ENCODE data around the gene VSTM2L.
"Not testable (repeated sequence)": the region's sequence is repeated elsewhere in the genome, so short reads cannot be mapped to it uniquely, and the experiment has no call there.

The VSTM2L gene, protein sequence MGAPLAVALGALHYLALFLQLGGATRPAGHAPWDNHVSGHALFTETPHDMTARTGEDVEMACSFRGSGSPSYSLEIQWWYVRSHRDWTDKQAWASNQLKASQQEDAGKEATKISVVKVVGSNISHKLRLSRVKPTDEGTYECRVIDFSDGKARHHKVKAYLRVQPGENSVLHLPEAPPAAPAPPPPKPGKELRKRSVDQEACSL

DNA sequence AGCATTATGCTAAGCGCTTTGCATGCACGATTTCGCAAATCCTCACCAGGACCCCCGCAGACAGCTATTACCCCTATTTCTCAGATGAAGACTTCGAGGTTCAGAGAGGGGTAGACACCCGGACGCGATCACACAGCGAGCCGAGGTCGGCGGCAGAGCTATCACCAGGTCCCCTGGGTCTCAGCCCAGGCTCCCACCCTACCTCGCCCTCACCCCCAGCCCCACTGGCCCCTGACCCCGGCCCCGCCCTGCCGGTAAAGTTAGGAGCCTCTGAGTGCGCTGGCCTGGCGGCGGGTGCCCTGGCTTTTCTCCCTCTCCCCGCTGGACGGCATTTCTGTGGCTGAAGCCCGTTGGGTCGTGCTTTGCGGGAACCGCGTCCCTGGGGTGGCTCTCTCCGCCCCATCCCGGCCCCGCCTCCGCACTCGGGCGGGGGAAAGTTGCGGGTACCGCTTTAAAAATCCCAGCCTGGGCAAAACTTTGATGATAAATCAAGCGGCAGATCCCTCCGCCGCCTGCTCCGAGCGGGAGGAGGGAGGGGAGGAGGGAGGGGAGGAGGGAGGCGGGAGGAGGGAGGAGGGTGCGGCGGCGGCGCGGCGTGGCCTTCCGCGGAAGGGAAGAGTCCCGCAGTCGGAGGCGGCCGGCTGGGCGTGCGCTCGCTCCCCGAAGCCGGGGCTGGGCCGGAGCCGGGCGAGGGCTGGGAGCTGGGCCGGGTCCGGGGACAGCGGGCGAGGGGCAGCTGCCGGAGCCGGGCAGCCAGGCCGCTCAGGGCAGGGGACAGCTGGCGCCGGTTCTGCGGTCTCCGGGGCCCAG lies at the start of gene VSTM2L:
VSTM2L (plus strand) TSS at position 624 of the 810 bp plus-strand sequence. CDS start 224 bp downstream, outside the sequence.
- no peak for DNase-seq

DNA sequence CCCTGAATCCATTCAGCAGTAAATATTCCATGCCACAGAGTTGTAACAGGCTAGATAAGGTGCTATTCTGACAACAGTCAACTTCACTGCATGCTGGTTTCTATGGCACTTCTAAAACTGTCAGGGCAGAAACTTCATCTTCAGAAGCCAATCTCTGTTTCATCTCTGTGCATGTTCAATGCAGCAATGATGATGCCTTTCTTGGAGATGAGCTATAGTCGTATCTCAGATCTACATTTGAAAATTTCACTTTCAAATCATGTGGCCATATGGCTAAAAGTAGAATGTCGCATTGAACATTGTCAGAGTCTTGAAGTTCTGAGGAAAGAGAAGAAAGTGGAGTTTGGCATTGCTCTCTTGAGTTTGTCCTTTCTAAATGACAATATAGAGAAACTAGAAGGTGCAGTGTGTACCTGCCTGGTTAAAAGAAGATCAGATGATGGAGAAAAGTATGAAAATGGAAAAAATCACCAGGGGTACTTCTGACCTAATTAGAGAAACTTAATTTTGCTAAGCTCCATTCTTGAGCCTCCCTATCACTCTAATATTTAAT lies 49.0 kb upstream of the VSTM2L start:
- DNase-seq = no peak

DNA sequence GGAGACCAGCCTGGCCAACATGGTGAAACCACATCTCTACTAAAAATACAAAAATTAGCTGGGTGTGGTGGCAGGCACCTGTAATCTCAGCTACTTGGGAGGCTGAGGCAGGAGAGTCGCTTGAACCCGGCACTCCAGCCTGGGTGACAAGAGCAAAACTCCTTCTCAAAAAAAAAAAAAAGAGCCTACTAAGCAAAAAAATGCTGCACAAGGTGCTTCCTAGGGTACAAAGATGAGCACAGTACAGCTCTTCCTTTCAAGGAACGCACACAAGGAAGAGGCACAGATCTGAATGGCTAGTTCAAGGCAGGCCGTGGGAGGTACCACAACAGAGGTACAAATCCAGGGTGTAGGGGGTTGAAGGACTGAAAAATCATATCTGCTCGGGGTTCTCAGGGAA lies 46.9 kb upstream of the VSTM2L start:
- not testable (repeated sequence) for DNase-seq

DNA sequence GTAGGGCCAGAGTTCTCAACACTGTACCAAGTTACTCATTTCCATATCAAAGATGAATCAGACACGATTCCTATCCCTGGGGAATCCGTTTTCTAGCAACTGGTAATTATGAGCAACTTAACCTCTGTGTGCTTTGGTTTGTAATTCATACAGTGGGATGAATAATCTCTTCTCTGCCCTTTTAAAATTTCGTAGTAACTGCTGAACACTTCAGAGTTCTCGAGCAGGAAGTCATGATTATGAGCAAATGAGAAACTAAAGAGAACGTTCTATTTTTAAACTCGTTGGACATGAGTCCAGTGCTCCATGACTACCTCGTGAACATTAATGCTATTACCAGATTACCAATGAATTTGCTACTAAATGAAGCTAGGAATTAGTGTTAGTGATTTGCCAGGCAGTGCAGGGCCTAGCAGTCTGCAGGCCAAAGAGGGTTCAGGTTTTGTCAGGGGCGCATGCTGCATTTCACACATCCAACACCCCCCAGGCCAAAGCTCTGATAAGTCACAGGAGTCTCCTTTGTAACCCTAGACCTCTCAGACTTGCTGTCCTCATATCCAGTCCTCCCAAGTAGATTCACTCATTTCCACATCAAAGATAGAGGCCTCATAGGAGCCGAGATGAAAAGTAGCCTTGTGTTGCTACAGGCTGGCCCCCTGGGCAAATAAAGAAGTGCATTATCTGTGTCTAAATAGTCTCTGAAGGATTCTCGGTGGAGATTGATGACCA lies 45.8 kb upstream of the VSTM2L start:
- DNase-seq = no peak

DNA sequence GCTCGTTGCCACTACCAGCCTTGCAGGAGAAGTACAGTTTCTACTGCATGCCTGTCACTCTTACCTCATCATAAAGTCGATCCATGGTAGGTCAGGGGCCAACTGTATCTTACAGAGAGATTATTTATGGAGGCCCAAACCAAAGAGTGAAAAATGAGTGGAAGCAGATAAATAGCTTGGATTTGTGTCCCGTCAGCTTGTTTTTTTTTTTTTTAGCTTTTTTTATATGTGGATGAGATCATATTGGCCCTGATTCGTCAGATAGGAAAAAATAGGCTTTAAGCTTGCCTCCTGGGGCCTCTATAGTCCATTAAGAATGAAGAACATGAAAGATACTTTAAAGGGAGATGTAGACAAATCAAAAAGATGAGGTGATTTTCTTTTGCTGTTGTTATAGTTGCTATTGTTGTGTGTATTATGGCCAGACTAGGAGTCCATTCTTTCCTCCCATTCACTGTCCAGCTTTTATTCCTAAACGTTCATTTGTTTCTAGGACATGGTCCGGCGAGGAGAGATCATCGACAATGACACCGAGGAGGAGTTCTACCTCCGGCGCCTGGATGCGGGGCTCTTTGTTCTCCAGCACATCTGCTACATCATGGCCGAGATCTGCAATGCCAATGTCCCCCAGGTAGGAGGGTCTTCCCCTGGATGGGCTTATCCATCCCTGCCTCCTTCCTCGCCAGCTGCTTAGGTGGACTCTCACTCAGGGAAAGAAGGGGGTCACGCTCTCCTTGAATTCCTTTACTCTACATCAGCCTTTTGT lies 43.3 kb upstream of the VSTM2L start:
- DNase-seq = no peak

DNA sequence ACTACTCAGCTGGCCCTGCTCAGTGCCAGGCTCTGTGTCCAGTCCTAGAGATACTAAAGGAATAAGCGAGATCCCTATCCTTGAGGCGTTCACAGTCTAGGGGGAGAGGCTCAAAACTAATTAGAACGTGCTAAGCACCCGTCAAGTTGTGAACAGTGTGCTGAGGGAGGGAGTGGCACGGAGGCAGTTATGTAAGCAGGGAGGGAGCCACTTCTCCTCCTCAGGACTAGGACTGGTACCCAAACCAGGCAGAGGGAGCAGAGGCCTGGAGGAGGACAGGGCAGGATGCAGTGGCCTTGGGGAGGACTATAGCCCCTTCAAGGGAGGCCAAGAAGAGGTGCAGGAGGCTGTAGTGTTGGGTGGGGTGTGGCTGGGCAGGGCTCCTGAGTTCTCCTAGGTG lies 39.6 kb upstream of the VSTM2L start:
- DNase-seq = no peak

DNA sequence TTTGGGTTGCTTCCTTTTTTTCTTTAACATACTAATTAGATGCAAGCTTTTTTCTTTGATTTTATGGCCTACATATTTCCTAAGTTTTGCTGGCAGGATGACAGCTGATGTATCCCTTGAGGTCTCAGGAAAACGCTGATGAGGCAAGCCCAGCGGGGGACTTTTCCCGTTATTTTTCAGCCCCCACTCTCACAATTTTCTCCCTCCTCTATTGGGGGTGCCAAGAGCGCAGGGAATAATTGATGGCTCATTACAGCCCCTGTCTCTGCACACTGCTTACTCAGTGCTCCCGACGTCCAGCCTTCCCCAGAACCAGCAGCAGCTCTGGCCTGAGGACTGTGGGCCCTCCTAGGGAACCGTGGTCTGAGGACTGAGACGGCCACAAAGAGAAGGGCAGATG lies 38.6 kb upstream of the VSTM2L start:
- DNase-seq = no peak

DNA sequence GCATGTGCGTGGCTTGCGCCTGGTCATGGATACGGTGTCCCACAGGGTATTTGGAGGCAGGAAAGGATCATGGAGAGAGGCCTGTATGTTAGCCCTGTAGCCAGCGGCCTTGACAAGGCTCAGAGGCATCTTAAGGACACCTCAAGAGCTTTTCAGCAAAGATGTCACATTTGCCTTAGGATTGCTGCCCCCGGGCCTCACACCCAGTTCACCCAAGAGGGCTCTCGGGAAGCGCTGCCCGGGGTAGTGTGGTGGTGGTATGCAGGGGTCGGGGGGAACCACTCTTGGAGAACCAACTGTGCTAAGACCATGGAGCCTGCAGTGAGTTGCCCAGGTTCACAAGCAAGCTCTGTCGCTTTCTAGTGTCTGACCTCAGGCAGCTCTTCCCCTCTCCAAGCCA lies 36.9 kb upstream of the VSTM2L start:
- no peak for DNase-seq

DNA sequence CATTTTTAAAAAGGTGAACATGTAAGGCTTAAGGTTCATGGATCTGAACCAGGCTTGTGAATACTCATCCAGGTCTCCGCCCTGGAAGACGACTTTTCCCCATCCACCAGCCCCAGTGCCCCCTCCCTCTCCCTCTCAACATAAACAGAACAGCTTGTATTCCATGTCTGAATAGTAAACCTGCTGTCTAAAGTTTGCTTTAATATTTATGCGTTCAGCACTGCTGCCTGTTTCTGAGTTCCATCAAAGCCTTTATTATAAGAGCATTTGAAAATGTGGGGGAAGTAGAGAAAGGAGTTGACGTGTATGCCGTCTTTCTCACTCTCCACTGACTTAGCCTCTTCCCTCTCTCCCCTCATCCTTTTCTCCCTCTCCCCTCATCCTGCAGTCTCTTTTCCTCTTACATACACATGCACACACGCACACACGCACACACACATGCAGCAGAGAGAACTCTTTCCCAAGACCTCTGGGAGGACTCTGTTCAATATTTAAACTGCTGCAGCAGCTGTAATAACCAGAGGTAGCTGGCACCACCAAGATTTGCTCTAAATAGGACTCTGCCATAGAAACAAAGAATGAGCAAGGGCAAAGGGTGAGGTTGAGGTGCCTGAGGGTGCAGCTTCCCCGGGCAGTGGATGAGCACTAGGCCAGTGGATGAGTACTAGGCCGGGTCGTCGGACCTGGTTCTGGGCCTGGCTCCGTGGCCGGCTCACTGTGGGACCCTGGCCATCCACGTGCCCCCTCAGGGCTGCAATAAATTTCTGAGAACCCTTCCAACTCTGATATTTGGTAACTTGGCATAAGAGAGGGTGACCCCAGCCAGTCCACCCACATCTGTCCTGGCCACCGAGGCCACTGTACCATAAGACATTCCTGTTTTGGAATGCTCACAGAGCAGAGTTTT lies 35.4 kb upstream of the VSTM2L start:
- DNase-seq = no peak

DNA sequence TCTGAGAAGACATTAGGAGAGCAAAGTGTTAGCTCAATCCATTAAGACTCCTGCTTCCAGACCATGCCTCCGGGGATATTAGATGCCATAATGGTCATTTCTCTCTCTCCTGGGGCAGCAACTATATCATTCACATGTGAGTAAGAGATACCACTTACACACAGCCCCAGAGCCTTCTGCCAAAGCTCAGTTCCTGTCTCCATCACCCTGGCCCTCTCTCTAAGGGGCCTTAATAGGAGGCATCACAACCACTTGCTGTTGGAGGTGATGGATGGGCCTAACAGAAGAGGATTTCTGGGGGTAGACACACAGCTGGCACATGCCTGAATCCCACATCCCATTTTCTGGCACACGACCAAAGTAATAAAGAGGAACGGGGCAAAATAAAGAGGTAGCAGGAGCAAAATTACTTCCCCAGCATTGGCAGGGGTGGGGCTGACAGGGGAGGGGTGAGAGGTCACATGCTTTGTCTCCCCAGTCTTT lies 34.0 kb upstream of the VSTM2L start:
- DNase-seq = no peak

DNA sequence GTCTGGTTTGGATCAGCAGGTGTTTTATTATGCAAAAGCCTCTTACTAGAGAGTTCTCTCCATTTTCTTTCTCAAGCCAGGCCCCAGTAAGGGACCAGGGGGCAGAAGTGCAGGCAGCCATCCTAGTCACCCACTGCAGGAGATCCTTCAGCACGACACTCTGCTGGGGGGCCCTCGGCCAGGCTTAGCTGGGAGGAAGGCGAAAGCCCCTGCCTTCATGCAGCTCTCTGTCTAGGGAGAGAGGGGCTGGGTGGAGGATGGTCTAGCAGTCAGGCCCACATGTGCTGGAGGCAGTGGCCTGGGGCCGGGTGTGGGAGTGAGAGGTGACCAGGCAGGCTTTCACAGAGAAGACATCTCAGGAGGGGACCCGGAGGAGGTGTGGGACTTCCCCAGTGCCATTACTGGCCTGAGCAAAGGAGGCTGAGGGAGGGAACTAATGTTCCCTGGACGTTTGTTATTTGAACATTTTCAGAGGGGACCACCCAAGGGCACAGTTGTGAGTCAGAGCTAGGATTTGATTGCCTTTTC lies 33.5 kb upstream of the VSTM2L start:
- no peak for DNase-seq

DNA sequence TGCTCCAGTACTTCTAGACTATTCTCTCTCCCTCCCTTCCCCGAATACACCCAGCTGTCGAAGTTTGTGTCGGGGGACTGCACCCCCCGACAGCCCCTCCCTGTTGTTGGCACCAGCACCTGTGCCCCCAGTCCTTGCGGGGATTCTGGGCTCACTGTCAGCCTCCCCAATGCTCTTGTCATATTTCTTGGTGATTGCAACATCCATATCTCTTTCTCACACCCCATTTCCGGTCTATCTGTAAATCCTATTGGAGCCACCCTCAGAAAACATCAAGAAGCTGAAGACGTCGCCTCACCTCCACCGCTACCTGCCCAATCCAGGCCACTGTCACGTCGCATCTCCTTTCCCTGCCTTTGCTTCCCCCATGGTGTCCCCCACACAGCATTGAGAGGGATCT lies 32.6 kb upstream of the VSTM2L start:
- DNase-seq = no peak

DNA sequence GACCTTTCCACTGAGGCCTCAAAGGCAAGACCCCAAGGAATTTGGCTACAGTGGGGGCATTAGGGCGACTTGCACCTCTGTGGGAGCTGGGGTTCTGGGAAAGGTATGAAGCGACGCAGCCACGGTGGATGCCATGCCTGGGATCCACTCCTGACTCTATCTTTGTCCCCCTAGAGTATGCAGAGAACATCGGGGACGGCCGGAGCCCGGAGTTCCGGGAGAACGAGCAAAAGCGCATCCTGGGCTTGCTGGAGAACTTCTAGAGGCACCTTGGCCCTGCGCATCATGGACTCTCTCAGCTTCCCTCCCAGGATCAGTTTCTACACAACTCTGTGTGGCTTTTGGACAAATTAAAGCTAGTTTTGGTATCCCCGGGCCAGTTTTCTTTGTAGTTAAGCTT lies 31.2 kb upstream of the VSTM2L start:
- DNase-seq = no peak

DNA sequence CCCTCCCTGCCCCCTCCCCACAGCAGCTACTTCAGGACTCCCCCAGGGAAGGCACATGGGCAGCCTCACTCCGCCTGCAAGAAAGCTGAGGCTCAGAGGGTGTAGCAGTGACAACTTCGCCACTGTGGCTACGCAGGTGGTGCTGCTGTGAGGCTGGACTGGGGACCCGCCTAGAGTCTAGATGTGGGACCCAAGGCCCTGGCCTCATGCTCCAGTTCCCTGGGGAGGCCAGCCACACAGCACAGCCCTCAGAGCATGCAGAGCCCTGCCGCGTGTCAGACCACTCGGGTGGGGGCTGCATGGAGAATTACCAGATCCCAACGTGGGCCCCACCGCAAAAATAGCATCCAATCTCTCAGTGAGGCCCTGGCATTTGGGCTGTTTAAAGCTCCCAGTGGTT lies 30.8 kb upstream of the VSTM2L start:
- DNase-seq = no peak

DNA sequence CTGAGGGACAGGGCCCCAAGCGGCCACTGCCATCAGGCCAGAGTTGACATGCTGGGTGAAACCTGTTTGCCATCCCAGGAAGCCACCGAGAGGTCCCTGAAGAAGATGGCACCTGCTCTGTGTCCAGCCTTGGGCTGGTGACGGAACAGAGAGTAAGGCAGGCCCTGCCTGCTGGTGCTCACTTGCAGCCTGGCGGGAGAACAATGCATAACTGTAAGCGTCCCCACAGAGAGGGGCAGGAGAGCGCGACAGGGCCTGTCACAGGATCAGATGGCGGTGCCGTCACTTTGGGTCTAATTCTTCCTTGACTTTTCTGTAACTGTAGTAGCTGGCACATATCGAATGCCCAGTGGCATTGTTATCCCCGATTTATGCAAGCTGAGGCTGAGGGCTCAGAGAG lies 29.0 kb upstream of the VSTM2L start:
- DNase-seq = no peak

DNA sequence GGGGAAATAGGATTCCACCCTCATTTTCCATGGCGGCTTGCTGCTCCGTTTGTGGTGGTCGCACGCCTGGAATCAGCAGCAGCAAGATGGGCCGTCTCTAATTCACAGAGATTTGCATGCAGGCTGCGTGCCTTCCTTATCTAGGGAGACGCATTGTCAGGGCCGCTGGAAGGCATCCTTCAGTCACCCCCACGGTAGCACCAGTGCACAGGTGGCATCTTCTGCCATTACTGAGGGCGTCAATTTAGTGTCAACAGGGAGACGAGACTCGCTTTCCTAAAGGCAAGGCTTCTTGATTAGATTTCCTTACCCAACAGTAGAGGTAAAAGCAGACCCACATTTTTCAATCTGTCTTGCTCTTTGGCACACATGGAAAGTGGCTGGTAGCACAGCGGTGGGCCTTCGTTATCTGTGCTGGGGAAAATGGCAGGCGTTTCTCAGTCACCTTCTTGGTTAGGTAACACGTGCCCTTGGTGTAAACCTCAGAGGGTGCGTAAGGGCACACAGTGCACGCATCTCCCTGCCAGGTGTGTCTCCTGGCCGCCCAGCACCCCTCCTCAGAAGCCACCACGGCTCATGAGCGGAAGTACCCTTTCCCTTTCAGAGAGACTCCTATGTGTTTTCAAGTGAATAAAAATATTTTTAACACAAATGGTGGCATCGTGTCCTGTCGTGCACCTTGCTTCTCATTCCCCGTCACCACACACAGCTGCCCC lies 27.3 kb upstream of the VSTM2L start:
- DNase-seq = no peak

DNA sequence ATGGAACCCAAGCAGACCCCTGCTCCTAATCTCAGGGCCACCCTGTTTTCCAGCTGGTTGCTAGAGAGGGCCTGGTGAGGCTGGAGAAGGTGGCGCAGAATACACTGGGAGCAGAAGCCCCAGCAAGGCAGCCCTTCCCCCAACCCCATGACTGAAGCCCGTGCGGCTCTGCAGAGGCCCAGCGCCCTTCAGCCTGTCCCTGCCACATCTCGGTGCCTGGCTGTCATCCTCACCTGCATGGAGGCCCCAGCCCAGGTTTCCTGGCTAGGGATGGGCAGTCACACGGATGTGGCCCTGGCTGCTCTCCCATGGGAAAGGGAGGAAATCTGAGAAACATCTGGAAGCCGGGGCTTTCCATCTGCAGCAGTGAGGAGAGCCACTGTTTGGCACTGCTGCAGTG lies 26.1 kb upstream of the VSTM2L start:
- DNase-seq = no peak

DNA sequence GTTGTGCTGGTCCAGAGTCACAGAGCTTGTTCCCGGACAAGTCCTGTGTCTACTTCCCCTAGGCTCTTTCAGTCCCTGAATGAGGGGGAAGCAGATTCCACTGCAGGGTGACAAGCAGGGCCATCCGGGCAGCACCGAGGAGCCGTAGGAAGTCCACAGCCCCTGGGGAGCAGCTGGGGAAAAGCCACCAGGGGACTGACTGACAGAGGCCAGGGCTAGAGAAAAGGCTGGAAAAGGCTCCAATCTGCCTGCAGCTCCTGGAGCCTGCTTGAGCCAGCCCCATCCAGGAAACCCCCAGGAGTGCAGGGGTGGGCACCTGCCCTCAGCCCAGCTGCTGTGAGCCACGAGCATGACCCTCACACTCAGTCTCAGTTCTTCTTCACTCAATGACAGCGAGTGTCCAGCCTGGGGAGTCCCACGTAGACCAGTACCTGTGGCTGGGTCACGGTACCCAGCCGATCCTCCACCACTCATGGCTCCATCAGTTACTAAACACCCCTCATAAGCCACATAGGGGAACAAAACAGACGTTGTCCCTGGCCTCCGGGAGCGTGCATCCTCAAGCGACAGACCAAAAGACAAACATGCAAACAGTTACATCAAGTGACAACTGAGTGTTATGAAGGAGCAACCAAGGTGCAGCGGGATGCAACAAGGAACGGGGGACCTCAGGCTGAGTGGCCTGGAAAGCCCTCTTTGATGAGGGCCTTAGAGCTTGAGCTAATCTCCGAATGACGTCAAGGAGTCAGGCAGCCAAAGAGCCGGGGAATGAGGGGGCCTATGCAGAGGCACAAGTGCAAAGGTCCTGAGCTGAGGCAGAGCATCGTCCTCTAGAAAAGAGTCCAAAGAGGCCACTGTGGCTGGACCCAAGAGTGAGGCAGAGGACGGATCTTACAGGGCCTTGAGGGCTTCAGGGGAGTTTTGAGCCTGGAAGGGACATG lies 24.8 kb upstream of the VSTM2L start:
- DNase-seq = no peak

DNA sequence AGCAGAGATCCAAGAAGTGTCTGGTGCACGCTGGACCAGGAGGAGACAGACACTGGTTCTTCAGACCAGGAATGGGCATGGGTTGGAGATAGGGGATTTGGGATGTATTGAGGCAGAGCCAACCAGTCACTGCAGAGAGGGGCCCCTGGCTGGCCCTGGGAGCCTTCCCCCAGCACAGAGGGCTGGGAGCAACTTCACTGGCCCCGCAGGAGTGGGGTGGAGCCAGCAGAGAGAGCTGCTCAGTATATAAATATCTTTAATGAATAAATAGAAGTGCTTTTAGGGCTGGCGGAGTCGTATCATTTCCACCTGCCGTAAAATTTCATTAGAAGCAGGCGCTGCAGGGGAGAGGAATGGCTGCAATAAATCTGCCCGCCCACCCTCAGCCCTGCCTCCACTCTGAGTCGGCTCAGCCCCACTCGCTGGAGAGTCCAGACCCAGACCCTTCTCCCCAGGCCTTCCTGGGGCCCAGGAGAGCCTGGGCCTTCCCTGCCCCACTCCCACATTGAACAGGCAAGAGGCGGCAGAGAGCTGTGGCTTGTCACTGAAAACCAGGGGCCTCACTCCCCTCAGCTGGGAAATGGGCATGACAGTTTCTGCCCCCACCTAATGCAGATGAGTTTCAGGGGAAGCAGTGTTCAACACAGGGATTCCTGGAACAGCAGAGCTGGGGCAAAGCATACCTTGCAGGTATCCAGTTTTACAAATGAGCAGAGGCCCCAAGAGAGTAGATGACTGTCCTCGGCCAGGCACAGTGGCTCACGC lies 23.9 kb upstream of the VSTM2L start:
- DNase-seq = no peak

Measured in Kasumi-1 (cell line).